Tibial nerve (tissue), 4 donors: Measurements from ENCODE around the gene COL8A2.

ENCODE experiments used
- CTCF ChIP-seq, 5 experiments: fragments of 200-600 bp in 3 of 5; fragments of 450-650 bp in 2 of 5; sonication (generic) in 3 of 5; IDR thresholded peaks; one replicate each; pipeline ENCODE4 v1.5.1; 2016 to 2019; ENCODE audit warnings: antibody characterized with exemption in 5 of 5, mild to moderate bottlenecking in 3 of 5, moderate library complexity in 2 of 5
- EP300 ChIP-seq, 2 donors: sonication (generic); formaldehyde crosslinking; IDR thresholded peaks; one replicate each; pipeline ENCODE4 v1.6.1; 2017; ENCODE audit warnings: antibody characterized with exemption in 2 of 2, mild to moderate bottlenecking in 1 of 2

GRCh38 chr1:36115200-36115669 lies 9.8 kb downstream of the COL8A2 start:
- TF ChIP-seq CTCF (IDR thresholded peaks at IDR 0.05) (no peak), EP300 (IDR thresholded peaks at IDR 0.05) (peak in 1 of 2 donors; percentile 7)
